Transverse colon (tissue), 4 donors: ENCODE data around the gene ATE1. TPM values are rescaled to one million over a fixed set of nuclear protein-coding genes. Genes with fewer than 3 reads are reported as not detected.

ENCODE experiments used
- DNase-seq: peaks from one replicate; pipeline ENCODE4 v3.0.0-alpha.2; 2019
- H3K27ac ChIP-seq, 4 donors: fragments of 200-600 bp; sonication (generic); 2 replicates each; pipeline ENCODE4 v1.5.1; 2016 to 2018; ENCODE audit warnings: inconsistent platforms in 4 of 4
- H3K27me3 ChIP-seq: fragments of 200-600 bp; sonication (generic); 2 replicates; pipeline ENCODE4 v1.5.1; 2017; ENCODE audit warnings: inconsistent platforms
- H3K36me3 ChIP-seq, 4 donors: fragments of 200-600 bp; sonication (generic); 2 replicates each; pipeline ENCODE4 v1.5.1; 2017 to 2019; ENCODE audit warnings: inconsistent platforms in 4 of 4
- H3K4me1 ChIP-seq, 4 donors: fragments of 200-600 bp; sonication (generic); 2 replicates each; pipeline ENCODE4 v1.5.1; 2017 to 2020; ENCODE audit warnings: inconsistent platforms in 4 of 4
- H3K4me3 ChIP-seq, 4 donors: fragments of 200-600 bp; sonication (generic); 1 replicate in 1 of 4; 2 replicates in 3 of 4; pipeline versions ENCODE4 v1.5.1 to v1.6.1; 2017 to 2019; ENCODE audit warnings: inconsistent platforms in 4 of 4
- H3K9me3 ChIP-seq, 2 donors: fragments of 200-600 bp; sonication (generic); 2 replicates each; pipeline ENCODE4 v1.5.1; 2017 to 2019; ENCODE audit warnings: inconsistent platforms in 2 of 2
- EP300 ChIP-seq: sonication (generic); formaldehyde crosslinking; IDR thresholded peaks from one replicate; pipeline ENCODE4 v1.6.1; 2017; ENCODE audit warnings: antibody characterized with exemption, low read depth
- POLR2A ChIP-seq: fragments of 450-650 bp; IDR thresholded peaks from one replicate; pipeline ENCODE4 v1.6.1; 2016; ENCODE audit warnings: antibody characterized with exemption, mild to moderate bottlenecking, moderate library complexity
- POLR2AphosphoS5 ChIP-seq, 3 donors: sonication (generic); formaldehyde crosslinking; IDR thresholded peaks; one replicate each; pipeline ENCODE4 v1.6.1; 2016; ENCODE audit warnings: antibody characterized with exemption in 3 of 3
- WGBS, 2 donors: methylation state at CpG; one replicate each; pipeline ENCODE4 v1.1.5; 2018; ENCODE audit warnings: low coverage in 1 of 2; 5-methylcytosine and 5-hydroxymethylcytosine counted together
- in situ Hi-C, 4 donors: fragments of 200-750 bp; cut with MboI; loops; one replicate each; pipeline versions ENCODE4 v1.15.0 to v1.15.1; 2017; ENCODE audit warnings: low sequenced_read_pairs in 3 of 4, low pct_ligation_motif_present in 1 of 4, low pct_unique_long_range_greater_than_20kb in 1 of 4
- intact Hi-C: fragments of 100-400 bp; cut with DNase I; formaldehyde crosslinking; loops from one replicate; pipeline ENCODE4 v1.15.1; 2023; ENCODE audit warnings: low total_unique reads
- total RNA-seq, 4 donors: library from RNA; depleted of rRNA; stranded (reverse); fragments of >200 nt; gene quantifications; one replicate each; pipeline ENCODE4 v1.1.0, GENCODE V29; 2016
- TF ChIP-seq, protein P1 (sequence below), 5 experiments: fragments of 200-600 bp in 3 of 5; fragments of 450-650 bp in 2 of 5; sonication (generic) in 3 of 5; IDR thresholded peaks; 1 replicate in 2 of 5; 2 replicates in 3 of 5; pipeline ENCODE4 v1.5.1; 2016 to 2017; ENCODE audit warnings: antibody characterized with exemption in 5 of 5, inconsistent platforms in 3 of 5, mild to moderate bottlenecking in 2 of 5, moderate library complexity in 1 of 5

The ATE1 gene
- total RNA-seq, 4 donors from 2014 or later: 25.3 to 1,446 (median 31.4) TPM

DNA sequence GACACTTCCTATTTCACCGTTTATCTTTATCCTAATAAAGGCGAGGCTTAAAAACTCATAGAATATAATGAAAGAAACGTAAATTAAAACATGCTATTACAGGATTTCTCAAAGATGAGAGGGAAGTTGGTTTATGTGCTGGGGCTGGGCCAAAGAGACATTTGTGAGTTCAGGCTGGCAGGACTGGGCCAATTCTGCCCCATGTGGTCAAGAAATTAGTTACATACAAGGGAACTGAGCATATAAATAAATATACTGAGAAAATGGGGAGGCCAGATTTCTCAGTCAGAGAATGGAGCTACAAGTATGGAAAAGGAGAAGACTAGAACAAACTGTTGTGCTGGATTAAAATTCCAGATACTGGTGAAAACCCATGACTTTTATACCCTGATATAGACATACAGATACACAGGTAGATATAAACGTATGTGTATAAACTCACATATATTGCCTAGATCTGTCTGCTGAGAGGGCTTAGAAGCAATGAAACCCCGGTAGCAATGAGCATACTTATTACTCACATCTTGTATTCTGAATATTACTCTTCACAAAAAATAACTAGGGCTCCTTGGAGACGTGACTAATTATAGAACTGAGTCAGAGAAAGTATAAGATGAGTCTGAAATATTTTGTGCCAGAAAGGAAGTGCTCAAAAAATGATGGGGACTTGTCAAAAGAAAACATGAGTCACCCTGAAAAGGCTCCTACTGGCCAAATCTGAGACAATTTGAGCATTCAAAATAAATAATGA, 173.9 kb downstream of the ATE1 start:
- TF ChIP-seq EP300: no peak
- TF ChIP-seq, protein P1, sequence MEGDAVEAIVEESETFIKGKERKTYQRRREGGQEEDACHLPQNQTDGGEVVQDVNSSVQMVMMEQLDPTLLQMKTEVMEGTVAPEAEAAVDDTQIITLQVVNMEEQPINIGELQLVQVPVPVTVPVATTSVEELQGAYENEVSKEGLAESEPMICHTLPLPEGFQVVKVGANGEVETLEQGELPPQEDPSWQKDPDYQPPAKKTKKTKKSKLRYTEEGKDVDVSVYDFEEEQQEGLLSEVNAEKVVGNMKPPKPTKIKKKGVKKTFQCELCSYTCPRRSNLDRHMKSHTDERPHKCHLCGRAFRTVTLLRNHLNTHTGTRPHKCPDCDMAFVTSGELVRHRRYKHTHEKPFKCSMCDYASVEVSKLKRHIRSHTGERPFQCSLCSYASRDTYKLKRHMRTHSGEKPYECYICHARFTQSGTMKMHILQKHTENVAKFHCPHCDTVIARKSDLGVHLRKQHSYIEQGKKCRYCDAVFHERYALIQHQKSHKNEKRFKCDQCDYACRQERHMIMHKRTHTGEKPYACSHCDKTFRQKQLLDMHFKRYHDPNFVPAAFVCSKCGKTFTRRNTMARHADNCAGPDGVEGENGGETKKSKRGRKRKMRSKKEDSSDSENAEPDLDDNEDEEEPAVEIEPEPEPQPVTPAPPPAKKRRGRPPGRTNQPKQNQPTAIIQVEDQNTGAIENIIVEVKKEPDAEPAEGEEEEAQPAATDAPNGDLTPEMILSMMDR (IDR thresholded peaks at IDR 0.05): no peak
- TF ChIP-seq POLR2AphosphoS5 (IDR thresholded peaks at IDR 0.05): no peak
- TF ChIP-seq POLR2A: no peak
- 66 to 71% methylated on average over 5 to 6 of the region's 6 CpGs for whole genome bisulfite sequencing, 2 donors
- H3K9me3 ChIP-seq: peaks cover 4 to 14% of the 10 kb centered on the region in 2 donors
- in situ Hi-C loops: no loop called here
- intact Hi-C loops: no loop called here
- no peak for DNase-seq
- H3K4me3 ChIP-seq: no peak overlapping the region
- H3K27me3 ChIP-seq: no peaks in the 10 kb centered on the region
- H3K36me3 ChIP-seq: peaks cover 0 to 17% (median 2%) of the 10 kb centered on the region in 4 donors
- H3K27ac ChIP-seq: no peak overlapping the region
- H3K4me1 ChIP-seq: peaks cover 0 to 5% (median 0%) of the 10 kb centered on the region in 4 donors

DNA sequence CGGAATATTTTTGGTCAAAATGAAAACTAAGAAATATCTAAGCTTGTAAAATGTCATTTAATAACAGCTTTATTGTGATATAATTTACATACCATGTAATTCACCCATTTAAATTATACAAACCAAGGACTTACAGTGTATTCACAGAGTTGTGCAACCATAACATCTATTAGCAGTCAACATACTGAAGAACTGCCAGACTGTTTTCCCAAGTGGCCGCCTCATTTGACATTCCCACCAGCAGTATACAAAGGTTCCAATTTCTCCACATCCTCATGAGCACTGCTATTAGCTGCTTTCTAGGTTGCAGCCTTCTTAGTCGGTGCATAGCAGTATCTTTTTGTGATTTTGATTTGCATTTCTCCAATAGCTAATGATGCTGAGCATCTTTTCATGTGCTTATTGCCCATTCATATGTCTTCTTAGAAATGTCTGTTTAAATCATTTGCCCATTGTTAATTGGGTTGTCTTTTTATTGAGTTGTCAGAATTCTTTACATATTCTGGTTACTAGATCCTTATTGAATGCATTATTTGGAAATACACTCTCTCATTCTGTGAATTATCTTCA, 176.6 kb downstream of the ATE1 start:
- no peak overlapping the region for H3K27ac ChIP-seq
- WGBS, 2 donors: 95 to 100% methylated on average over 3 of the region's 3 CpGs
- no peak for DNase-seq
- H3K36me3 ChIP-seq: no peaks in the 10 kb centered on the region
- H3K4me3 ChIP-seq: no peak overlapping the region
- H3K9me3 ChIP-seq: no peaks in the 10 kb centered on the region
- H3K4me1 ChIP-seq: peaks cover 0 to 5% (median 0%) of the 10 kb centered on the region in 4 donors
- intact Hi-C loops (no loop called here), in situ Hi-C loops (no loop called here)
- no peaks in the 10 kb centered on the region for H3K27me3 ChIP-seq
- TF ChIP-seq POLR2A (no peak), EP300 (no peak), POLR2AphosphoS5 (IDR thresholded peaks at IDR 0.05) (no peak)
- TF ChIP-seq, protein P1 (IDR thresholded peaks at IDR 0.05): no peak

DNA sequence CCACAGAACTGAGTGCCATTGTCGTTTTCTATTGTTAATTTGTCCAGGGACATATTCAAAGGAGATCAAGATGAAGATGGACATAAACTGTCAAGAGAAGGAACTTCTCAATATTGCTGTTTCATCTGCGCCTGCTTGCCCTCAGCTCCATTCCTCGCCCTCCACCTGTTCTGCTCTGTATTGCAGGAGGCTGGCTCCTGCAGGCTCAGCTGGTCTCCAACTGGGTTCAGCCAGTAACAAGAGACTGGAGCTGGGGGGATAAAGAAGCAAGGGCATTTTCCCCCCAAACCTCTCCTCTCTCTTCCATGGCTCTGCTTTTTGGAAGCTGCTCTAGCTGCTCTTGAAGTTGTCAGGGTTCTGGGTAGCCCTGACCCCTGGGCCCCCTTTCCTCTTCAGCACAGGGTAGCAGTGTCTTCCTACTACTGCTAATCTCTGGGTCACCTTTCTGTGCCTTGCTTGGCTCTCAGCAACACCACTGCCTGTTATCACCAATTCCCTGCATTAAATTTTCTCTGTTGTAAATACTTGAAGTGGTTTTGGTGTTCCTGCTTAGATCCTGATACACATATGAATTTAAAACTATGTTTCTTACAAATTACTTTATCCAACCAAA, 180.6 kb downstream of the ATE1 start:
- no peak overlapping the region for H3K27ac ChIP-seq
- intact Hi-C loops (no loop called here), in situ Hi-C loops (no loop called here)
- H3K9me3 ChIP-seq: no peaks in the 10 kb centered on the region
- H3K36me3 ChIP-seq: peaks cover 0 to 9% (median 0%) of the 10 kb centered on the region in 4 donors
- H3K27me3 ChIP-seq: no peaks in the 10 kb centered on the region
- DNase-seq: no peak
- no peaks in the 10 kb centered on the region for H3K4me1 ChIP-seq
- 95 to 100% methylated on average over 1 to 3 of the region's 3 CpGs for WGBS, 2 donors
- H3K4me3 ChIP-seq: no peak overlapping the region
- TF ChIP-seq EP300: no peak
- TF ChIP-seq, protein P1 (IDR thresholded peaks at IDR 0.05): no peak
- TF ChIP-seq POLR2A: no peak
- TF ChIP-seq POLR2AphosphoS5 (IDR thresholded peaks at IDR 0.05): no peak

DNA sequence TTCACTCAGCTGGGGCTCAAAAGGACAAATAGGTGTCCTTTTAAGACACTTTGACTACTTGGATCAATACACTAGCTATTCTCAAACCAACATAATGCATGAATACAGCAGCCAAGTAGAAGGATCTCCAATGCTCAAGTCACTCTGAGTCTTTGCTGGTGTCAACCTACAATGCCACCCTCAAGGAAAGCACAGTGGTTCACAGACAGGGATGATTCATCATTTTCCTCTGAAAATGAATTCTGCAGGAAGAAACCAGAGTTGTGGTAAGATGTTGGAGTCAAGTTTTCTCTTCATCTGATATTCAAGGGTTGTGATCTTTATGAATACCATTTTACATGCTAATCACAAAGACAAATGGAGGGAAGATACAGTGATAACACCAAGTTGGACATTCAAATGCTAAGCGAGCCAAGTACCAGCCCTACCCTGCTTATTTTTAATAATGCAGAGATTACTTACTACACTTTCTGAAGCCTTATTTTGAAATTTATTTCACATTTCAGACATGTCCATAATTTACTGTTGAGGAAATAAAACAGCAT, 186.5 kb downstream of the ATE1 start:
- intact Hi-C loops (no loop called here), in situ Hi-C loops (no loop called here)
- peaks cover 3% of the 10 kb centered on the region for H3K27me3 ChIP-seq
- no peak overlapping the region for H3K27ac ChIP-seq
- no peak for TF ChIP-seq POLR2A
- TF ChIP-seq EP300: no peak
- no peak for TF ChIP-seq POLR2AphosphoS5 (IDR thresholded peaks at IDR 0.05)
- TF ChIP-seq, protein P1 (IDR thresholded peaks at IDR 0.05): no peak
- peaks cover 0 to 17% (median 0%) of the 10 kb centered on the region in 4 donors for H3K36me3 ChIP-seq
- WGBS, 2 donors: 0% methylated on average over 1 of the region's 1 CpG
- H3K4me1 ChIP-seq: no peaks in the 10 kb centered on the region
- no peaks in the 10 kb centered on the region for H3K9me3 ChIP-seq
- H3K4me3 ChIP-seq: no peak overlapping the region
- DNase-seq: no peak
